ENCODE results near the gene MRPL14.
"Not testable (repeated sequence)": the region's sequence is repeated elsewhere in the genome, so short reads cannot be mapped to it uniquely, and the experiment has no call there.

Gene MRPL14

DNA sequence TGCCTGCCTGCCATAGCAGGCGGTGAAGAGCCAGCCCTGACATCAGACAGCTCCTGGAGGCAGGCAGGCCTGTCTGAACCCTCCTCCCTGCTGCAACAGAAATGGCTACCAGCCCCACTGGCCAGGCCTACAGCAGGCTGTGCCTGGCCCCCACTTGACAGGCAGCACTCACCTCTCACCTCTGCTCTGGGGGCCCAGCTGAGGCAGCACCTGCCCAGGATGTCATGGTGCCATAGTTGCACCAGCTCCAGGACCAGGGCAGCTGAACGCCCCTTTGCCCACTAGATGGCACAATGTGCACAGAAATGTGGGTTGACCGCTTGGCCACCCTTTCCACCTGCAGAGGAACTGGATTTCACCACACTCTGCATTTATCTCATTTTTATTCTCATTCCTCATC lies 30.6 kb downstream of the MRPL14 start:
- peak; percentile 55 for DNase-seq (ENCODE audit: low read depth, low spot score)
- in situ Hi-C loops (cut with HindIII; ENCODE audit: low sequenced_read_pairs), result no loop called here
- TF ChIP-seq, protein P1, sequence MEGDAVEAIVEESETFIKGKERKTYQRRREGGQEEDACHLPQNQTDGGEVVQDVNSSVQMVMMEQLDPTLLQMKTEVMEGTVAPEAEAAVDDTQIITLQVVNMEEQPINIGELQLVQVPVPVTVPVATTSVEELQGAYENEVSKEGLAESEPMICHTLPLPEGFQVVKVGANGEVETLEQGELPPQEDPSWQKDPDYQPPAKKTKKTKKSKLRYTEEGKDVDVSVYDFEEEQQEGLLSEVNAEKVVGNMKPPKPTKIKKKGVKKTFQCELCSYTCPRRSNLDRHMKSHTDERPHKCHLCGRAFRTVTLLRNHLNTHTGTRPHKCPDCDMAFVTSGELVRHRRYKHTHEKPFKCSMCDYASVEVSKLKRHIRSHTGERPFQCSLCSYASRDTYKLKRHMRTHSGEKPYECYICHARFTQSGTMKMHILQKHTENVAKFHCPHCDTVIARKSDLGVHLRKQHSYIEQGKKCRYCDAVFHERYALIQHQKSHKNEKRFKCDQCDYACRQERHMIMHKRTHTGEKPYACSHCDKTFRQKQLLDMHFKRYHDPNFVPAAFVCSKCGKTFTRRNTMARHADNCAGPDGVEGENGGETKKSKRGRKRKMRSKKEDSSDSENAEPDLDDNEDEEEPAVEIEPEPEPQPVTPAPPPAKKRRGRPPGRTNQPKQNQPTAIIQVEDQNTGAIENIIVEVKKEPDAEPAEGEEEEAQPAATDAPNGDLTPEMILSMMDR (IDR thresholded peaks at IDR 0.05; ENCODE audit: low read depth, low read length), result peak; percentile 83
- no peak overlapping the region for H3K4me3 ChIP-seq (ENCODE audit: low read depth, low read length)

DNA sequence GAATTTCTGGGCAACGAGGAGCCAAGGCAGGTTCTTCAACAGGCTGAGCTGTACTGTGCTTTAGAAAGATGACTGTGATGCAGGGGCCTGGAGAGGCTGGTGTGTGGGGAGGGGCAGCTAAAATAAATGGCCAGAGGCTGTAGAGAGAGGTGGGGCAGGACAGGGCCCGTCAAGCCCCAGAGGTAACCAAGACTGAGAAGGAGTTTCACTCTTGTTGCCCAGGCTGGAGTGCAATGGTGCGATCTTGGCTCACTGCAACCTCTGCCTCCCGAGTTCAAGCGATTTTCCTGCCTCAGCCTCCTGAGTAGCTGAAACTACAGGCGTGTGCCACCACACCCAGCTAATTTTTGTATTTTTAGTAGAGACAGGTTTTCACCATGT lies 32.0 kb downstream of the MRPL14 start:
- H3K4me3 ChIP-seq (ENCODE audit: low read depth, low read length); DNase-seq (ENCODE audit: low read depth, low spot score); in situ Hi-C loops (cut with HindIII; ENCODE audit: low sequenced_read_pairs): not testable (repeated sequence)

- in situ Hi-C loops (cut with HindIII; ENCODE audit: low sequenced_read_pairs), result no loop called here
- H3K4me3 ChIP-seq (ENCODE audit: low read depth, low read length), result no peak overlapping the region
- no peak for DNase-seq (ENCODE audit: low read depth, low spot score)
- TF ChIP-seq, protein P1 (IDR thresholded peaks at IDR 0.05; ENCODE audit: low read depth, low read length), result no peak
Observed at GRCh38 chr6:44094403-44095242, 32.6 kb downstream of the MRPL14 start.

GRCh38 chr6:44093750-44094402 lies 33.4 kb downstream of the MRPL14 start:
- DNase-seq (ENCODE audit: low read depth, low spot score), result no peak
- TF ChIP-seq, protein P1 (IDR thresholded peaks at IDR 0.05; ENCODE audit: low read depth, low read length), result no peak
- in situ Hi-C loops (cut with HindIII; ENCODE audit: low sequenced_read_pairs), result no loop called here
- no peak overlapping the region for H3K4me3 ChIP-seq (ENCODE audit: low read depth, low read length)

DNA sequence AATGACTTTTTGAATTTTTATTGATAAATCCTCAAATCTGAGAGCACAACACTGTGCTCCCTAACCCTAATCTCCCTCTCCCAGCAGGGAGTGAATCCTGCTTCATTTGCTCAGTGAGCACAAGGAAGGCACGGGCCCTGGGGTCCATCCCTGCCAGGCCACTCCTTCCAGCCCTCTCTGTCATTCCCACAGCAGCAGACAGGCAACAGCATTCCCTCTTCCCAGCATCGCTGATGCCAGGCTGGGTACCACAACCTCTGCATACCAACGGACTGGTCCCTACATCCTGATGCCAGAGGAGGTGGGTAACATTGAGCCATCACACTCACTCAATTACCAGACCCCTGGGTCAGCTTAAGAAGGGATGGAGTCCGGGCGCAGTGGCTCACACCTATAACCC lies 34.2 kb downstream of the MRPL14 start:
- H3K4me3 ChIP-seq (ENCODE audit: low read depth, low read length), result no peak overlapping the region
- TF ChIP-seq, protein P1 (IDR thresholded peaks at IDR 0.05; ENCODE audit: low read depth, low read length), result no peak
- in situ Hi-C loops (cut with HindIII; ENCODE audit: low sequenced_read_pairs), result no loop called here
- DNase-seq (ENCODE audit: low read depth, low spot score), result no peak

DNA sequence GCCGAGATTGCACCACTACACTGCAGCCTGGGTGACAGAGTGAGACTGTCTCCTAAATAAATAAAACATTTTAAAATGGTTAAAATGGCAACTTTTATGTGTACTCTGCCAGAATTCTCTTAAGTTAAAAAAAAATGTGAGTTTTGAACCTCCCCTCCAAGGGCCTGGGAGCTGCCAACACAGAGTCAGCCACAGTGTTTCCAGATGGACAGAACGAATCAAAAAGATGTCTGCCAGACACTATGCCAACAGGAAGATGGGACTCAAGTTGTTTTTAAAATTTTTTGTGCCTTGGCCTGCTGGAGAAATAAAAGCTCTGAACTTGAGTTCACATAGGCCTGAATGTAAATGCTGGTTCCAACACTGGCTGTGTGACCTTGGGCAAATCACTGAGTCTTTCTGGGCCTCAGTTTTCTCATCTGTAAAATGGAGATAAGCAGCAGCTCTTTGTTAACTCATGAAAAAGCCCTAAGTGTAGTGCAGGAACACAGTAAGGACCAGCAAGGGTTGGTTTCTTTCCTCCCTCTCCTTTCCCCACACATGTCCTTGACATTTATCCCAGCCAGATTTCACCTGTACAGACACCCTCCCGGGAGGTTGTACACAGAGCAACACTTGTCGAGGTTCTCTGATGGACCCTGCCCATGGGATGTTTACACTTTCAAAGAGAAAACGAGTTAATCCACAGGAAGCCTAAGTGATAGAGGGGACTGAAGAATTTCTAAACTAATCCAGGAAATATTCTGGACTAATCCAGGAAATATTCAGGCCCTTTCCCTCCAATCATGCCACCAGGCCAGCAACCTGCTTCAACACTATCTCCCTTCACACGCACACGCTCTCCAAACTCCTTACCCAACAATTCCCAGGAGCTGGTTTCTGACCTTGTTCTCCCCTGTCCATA lies 35.0 kb downstream of the MRPL14 start:
- DNase-seq (ENCODE audit: low read depth, low spot score), result no peak
- H3K4me3 ChIP-seq (ENCODE audit: low read depth, low read length), result no peak overlapping the region
- TF ChIP-seq, protein P1 (IDR thresholded peaks at IDR 0.05; ENCODE audit: low read depth, low read length), result no peak
- in situ Hi-C loops (cut with HindIII; ENCODE audit: low sequenced_read_pairs), result no loop called here

DNA sequence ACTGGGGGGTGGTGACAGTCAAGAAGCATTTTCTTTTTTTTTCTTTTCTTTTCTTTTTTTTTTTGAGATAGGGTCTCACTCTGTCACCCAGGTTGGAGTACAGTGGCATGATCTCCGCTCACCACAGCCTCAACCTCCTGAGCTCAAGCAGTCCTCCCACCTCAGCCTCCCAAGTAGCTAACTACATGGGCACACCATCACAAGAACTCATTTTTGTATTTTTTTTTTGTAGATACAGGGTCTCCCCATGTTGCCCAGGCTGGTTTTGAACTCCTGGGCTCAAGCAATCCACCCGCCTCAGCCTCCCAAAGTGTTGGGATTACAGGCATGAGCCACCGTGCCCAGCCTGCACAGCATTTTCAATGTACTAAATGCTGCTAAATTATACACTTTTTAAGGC lies 35.9 kb downstream of the MRPL14 start:
- DNase-seq (ENCODE audit: low read depth, low spot score); H3K4me3 ChIP-seq (ENCODE audit: low read depth, low read length); in situ Hi-C loops (cut with HindIII; ENCODE audit: low sequenced_read_pairs): not testable (repeated sequence)
